GM21447 (cell line): ENCODE results near the gene DCAKD.
"Not testable (repeated sequence)": the region's sequence is repeated elsewhere in the genome, so short reads cannot be mapped to it uniquely, and the experiment has no call there.

Source experiments
- ATAC-seq: cut with Tn5 transposase; IDR thresholded peaks from one replicate; pipeline ENCODE4 v1.9.1; 2021; ENCODE audit not compliant: unreplicated experiment

DCAKD gene

DNA sequence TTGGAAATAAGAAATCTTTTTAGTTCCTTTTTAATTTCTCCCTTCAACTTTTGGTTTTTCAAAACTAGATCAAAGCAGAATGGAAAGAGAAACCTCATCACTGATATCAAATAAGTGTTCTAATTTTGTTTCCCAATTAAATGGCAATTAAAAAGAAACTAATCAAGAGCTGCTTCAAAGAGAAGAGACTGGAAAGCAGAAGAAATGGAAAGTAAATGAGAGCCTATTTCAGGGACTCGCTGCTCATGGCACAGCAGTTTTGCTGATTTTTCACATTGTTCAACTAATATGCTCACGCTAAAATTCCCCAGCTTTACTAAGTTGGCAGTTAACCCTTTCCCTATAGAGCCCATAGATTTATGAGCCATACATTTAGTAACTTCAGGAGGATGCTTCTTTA is 16.2 kb upstream of the DCAKD start:
- ATAC-seq, result no peak

GRCh38 chr17:45063198-45063597 is 11.8 kb upstream of the DCAKD start:
- ATAC-seq, result no peak

DNA sequence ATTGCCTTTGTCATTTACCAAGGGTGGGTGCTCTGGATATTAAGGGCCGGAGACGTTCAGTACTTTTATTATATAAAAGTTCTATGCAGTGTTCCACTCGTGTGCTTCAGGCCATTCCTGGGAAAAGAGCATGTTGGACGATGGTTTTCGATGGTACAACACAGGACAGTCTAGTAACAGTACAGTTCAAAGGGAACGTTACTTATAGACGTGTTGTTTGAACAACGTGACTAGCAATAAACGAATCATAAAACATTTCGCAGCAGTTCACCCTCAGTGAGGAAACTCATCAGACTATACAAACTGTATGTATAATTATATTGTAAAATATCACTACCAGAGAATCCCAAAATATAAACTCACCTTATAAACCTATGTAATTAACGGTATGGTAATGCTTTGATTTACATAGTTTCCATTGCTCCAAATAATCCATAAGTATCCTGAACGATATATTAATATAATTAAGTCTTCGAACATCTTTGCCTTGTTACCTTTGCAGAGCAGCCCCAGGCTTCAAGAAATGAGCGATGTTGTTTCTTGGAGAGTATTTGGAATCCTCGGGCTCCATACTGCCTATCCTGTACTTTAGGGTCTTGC is 10.3 kb upstream of the DCAKD start:
- ATAC-seq, result no peak

DNA sequence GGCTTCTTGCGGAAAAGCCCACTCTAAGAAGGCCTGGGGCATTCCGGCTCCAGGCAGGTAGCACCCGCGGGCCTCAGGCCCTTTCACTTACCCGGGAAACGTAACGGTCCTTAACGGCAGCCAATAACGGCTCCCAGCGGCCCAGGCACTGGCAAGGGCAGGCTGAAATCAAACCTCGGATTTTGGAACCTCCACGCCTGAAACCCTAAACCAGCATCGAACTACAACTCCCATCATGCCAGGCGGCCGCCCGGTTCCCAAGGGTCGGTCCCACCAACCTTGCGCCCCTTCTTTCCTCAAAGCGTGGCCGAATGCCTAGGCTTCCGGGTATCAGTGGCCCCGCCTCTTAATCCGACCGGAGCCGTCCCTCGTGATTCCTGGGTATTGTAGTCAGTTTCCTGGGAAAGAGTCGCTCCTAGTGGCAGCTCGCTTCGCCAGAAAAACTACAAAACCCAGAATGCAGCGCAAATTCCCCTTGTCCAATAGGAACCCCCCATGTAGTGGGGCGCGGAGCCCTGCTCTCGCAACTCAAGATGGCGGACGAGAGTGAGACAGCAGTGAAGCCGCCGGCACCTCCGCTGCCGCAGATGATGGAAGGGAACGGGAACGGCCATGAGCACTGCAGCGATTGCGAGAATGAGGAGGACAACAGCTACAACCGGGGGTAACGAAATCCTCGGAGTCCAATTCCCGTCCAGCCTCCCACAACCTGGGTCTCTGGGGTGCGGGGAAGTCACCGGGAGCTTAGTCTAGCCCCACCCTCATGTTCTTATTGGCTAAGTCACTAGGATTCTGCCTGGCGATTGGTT is 9.6 kb upstream of the DCAKD start, which contains the start of gene NMT1:
TSS of gene NMT1 (plus strand) at position 521 of the 809 bp plus-strand sequence. CDS start at position 534, 13 bp downstream.
- peak; percentile 82 for ATAC-seq

- peak; percentile 2 for ATAC-seq
Measured at GRCh38 chr17:45060382-45060796, 9.0 kb upstream of the DCAKD start.

DNA sequence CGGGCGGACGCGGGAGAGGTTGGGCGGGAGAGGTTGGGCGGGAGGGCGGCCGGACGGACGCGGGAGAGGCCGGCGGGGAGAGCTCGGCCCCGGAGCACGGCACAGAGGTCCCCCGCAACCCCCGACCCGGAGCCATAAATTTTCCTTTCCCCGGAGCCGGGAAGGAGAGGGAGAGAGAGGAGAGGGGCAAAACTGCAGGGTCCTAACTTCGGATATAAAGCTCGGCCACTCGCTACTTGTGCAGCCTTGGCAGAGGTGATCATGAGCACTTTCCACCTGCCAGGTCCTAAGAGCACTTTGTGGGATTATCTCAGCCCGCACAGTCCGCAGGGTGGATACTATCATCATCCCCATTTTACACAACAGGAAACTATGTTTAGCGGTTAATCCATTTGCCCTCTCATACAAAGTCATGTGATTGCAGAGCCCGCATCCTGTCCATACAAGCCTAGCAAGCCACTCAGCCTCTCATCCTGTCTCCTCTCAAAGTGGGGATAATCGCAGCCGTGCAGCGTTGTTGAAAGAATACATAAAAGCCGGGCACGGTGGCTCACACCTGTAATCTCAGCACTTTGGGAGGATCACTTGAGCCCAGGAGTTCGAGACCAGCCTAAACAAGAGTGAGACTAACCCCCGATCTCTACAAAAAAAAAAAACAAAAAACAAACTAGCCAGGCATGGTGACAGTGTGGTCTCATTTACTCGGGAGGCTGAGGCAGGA is 780 bp upstream of the DCAKD start:
- ATAC-seq, result no peak

DNA sequence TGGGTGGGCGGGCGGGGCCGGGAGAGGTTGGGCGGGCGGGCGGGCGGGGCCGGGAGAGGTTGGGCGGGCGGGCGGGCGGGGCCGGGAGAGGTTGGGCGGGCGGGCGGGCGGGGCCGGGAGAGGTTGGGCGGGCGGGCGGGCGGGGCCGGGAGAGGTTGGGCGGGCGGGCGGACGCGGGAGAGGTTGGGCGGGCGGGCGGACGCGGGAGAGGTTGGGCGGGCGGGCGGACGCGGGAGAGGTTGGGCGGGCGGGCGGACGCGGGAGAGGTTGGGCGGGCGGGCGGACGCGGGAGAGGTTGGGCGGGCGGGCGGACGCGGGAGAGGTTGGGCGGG is 254 bp upstream of the DCAKD start:
- ATAC-seq, result not testable (repeated sequence)

DNA sequence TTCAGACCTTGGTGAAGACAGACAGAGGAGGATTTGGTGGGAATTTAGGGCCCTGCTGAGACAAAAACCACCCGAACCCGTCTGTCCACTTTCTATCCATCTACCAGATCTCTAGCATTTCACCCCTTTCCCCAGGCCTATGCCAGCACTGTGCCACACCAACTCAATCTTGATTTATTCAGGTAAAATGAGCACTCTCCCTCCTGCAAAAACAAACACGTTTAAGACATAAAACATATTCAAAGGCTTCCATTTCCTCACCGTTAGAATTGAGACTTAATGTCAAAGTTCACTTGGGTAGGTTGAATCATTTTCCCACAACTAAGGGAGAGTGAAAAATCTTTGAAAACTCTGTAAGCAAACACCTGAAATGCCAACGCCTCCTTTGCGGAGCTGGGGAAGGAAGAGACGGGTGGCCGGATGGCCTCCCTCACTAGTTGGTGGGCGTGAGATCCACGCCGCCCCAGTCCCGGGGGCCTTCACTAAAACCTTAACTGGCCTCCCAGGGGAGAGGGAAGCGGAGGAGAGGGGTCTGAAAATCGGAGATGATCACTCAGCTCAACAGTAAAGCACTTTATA is 862 bp downstream of the DCAKD start:
- ATAC-seq, result no peak

DNA sequence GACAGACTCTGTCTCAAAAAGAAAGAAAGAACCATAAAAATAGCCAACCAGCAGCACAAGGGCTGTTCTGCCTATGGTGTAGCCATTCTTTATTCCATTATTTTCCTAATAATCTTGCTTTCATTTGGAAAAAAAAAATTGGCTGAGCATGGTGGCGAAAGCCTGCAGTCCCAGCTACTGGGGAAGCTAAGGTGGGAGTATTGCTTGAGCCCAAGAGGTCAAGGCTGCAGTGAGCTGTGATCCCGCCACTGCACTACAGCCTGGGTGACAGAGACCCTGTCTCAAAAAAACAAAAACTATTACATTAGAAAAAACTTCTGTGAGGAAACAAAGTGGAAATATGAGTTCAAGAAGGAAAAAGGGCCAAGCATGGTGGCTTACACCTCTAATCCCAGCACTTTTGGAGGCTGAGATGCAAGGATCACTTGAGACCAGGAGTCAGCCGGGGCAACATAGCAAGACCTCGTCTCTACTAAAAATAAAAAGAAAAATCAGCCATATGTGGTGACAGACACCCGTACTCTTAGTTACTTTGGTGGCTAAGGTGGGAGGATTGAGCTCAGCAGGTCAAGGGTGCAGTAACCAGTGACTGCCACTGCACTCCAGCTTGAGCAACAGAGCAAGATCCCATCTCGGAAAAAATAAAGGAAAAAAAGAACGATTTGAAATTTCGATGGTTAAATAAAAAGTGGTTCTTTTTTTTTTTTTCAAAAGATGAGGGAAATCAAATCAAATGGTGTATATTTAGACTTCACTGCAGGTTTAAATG is 2.5 kb downstream of the DCAKD start:
- no peak for ATAC-seq

GRCh38 chr17:45046537-45047125 is 4.8 kb downstream of the DCAKD start:
- no peak for ATAC-seq

DNA sequence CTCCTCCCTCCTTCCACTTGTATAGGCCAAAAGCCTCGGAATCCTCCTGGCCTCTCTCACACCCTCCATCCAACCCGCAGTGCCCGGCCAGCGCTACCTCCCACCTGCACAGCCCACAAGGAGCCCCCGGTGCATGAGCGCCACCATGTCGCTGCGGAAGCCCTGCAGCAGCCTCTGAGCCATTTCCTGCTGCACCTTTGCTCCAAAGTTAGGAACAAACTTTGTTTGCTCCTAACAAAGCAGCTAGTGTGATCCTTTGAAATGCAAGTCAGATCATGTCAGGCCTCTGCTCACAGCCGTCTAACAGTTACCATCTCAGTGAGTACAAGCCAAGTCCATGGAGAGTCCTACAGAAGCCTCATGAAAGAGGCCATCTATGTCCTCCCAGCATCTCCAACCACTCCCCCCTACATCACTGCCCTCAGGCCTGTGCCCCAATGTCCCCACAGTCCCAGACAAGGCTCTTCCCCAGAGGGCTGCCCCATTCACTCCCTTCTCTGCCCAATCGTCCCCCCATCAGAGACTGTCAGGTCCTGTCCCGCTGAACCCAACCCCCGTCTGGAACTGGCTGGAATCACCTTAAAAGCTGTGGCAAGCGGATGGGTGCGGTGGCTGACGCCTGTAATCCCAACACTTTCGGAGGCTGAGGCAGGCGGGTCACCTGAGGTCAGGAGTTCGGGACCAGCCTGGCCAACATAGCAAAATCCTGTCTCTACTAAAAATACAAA is 7.5 kb downstream of the DCAKD start:
- no peak for ATAC-seq

- no peak for ATAC-seq
Measured at GRCh38 chr17:45042346-45043120, 8.9 kb downstream of the DCAKD start.

GRCh38 chr17:45040459-45040858 is 11.0 kb downstream of the DCAKD start:
- no peak for ATAC-seq

DNA sequence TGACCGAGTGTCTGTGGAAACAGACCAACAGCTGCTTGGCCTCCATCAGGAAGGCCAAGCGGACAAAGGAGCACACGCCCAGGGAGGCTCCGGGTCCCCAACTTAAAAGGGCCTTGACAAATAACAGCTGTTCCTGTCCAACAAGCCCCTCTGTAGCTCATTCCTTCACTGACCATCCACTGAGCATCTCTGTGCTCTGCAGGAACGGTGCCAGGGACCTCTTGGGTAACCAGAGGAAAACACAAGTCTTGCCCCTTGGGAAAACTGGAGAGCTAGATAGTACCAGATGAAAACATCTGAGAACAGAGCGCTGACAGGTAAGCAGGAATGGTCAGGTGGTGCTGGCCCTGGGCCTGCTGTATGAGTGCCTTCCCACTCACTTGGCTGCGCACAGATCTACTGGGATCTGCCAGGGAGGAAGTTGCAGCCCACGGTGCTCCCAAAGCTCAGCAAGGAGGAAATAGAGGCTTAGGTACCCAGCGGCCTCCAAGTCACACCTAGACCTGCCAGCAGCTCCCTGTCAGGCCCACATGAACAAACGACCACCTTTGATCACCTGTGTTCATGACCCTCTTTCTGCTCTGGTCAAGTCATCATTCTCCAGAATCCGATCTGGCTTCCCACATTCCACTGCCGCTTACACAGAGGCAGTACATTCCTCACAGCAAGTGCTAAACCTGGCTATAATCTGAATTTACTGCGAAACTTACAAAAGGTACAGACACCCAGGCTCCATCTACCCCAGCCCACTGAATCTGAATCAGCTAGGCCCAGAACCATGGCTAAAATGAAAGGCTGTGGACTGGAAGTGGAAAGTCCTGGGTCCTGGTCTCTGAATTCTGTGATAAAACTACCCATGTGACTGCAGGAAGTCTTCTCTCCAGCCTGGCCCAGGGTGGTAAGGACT is 12.5 kb downstream of the DCAKD start:
- no peak for ATAC-seq

DNA sequence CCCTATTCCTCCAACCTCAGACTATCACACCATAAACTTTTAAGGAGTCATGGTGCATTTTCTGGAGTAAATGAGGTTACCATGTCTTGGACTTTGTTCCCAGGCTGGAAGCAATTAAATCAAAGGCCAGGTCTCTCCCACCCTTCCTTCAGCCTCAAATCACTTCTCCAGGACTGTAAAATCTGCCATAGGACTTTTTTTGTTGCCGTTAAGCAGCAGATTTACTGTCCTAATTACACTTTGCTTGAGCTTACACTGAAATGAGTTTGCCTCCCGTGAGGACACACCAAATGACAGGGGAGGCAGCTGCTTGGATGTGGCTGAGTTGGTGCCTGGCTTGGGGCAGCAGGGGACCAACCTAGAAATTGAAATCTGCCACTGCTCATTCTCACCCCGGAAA is 14.7 kb downstream of the DCAKD start:
- no peak for ATAC-seq

DNA sequence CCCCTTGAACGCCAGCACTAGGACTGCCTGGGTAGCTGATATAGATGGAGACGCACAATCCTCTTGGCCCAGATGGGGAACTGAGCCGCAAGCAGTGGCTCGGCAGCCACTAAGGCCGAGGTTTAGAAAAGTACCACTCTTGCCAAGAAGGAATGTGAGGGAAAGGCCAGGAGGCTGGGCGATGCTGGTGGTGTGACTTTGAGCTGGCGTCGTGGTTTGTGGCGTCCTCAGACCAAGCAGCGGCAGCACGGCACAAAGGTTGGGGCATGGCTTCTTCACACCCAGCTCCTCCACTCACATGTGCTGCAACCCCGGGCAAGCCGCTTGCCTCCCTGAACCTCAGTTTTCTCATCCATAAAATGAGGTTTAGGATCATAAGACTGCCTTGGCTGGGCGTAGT is 15.6 kb downstream of the DCAKD start:
- ATAC-seq, result no peak

DNA sequence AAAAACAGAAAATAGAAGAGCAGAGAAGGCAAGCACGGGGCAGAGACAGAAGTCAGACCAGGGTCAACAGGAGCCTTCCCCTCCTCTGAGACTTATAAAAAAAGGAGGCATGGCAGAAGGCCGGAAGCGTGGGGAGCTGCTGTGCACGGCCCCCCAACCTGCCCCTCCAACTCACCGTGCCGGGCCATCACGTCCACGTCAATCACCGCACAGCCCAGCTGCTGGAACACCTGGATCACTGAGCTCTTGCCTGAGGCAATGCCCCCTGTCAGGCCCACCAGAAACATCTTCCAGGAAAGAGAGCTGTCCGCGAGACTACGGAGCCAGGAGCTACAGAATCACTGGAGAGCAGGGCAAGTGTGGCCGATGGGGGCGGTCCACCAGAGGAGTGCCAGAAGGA is 16.8 kb downstream of the DCAKD start:
- no peak for ATAC-seq

GRCh38 chr17:45032174-45032541 is 19.3 kb downstream of the DCAKD start:
- ATAC-seq, result no peak
